Mammary epithelial cell (primary cell): ENCODE results near the gene AKNA.

ENCODE experiments used
- EZH2 ChIP-seq: IDR thresholded peaks from 2 replicates; pipeline ENCODE4 v1.6.1; 2012; ENCODE audit warnings: low read length, inconsistent platforms, borderline replicate concordance
- TF ChIP-seq, protein P1 (sequence below), 2 donors: IDR thresholded peaks in 1 of 2; conservative IDR thresholded peaks in 1 of 2; 2 replicates each; pipeline ENCODE4 v1.5.1; 2011 to 2012; ENCODE audit warnings: inconsistent platforms in 2 of 2, low read length in 2 of 2, mild to moderate bottlenecking in 2 of 2, control low read depth in 1 of 2, low read depth in 1 of 2; ENCODE audit not compliant: insufficient read depth in 1 of 2; ENCODE audit errors: extremely low read depth in 1 of 2

DNA sequence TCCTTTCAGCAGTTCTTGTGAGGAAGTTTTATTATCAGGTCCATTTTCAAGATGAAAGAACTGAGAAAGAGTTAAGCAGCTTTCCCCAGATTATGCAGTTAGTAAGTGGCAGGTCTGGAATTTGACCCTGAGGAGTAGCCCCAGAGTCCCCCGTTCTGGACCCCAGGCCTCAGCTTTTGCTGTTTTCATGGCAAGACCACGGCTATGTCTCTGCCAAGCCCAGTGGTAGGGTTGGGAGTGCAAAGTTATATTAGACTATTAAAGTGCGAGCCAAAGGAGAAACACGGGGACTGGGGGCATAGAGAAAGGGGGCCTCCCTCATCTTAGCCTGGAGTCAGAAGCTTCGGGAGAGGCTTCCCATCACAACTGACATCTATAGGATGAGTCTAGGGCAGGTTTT, 84.2 kb downstream of the AKNA start:
- TF ChIP-seq, protein P1, sequence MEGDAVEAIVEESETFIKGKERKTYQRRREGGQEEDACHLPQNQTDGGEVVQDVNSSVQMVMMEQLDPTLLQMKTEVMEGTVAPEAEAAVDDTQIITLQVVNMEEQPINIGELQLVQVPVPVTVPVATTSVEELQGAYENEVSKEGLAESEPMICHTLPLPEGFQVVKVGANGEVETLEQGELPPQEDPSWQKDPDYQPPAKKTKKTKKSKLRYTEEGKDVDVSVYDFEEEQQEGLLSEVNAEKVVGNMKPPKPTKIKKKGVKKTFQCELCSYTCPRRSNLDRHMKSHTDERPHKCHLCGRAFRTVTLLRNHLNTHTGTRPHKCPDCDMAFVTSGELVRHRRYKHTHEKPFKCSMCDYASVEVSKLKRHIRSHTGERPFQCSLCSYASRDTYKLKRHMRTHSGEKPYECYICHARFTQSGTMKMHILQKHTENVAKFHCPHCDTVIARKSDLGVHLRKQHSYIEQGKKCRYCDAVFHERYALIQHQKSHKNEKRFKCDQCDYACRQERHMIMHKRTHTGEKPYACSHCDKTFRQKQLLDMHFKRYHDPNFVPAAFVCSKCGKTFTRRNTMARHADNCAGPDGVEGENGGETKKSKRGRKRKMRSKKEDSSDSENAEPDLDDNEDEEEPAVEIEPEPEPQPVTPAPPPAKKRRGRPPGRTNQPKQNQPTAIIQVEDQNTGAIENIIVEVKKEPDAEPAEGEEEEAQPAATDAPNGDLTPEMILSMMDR (conservative IDR thresholded peaks at IDR 0.05 in 1 of 2, IDR thresholded peaks at IDR 0.05 in 1 of 2; ENCODE audit: extremely low read depth in 1 of 2, insufficient read depth in 1 of 2, low read depth in 1 of 2, low read length in 2 of 2) = no peak
- no peak for TF ChIP-seq EZH2
